PC-3 (cell line): ENCODE data around the gene RHOB. TPM values are rescaled to one million over a fixed set of nuclear protein-coding genes. Genes with fewer than 3 reads are reported as not detected.

Experiments
- ATAC-seq: fragments of 200-7000 bp; cut with Tn5 transposase; 2 replicates; pipeline ENCODE4 v1.9.1; 2020; ENCODE audit warnings: mild to moderate bottlenecking, moderate library complexity
- BruUV-seq: library from RNA; stranded (reverse); fragments of 400-500 nt; replicated peaks from 2 replicates; lab custom pipeline; 2021; lab: Mats Ljungman, UMichigan
- CTCF ChIA-PET: fragments of 300-600 bp; sonication (Branson Sonifier 250); formaldehyde crosslinking; loops from one replicate; lab custom pipeline; 2022; ENCODE audit warnings: antibody characterized with exemption; lab: Charles Lee
- POLR2A ChIA-PET: fragments of 300-600 bp; sonication (Branson Sonifier 250); formaldehyde crosslinking; loops from one replicate; lab custom pipeline; 2022; ENCODE audit warnings: antibody characterized with exemption; ENCODE audit not compliant: unreplicated experiment; lab: Charles Lee
- DNase-seq: peaks from one replicate; pipeline ENCODE4 v3.0.0-alpha.2; 2015
- H2AFZ ChIP-seq: fragments of 300-600 bp; sonication (generic); 2 replicates; pipeline ENCODE4 v1.6.0; 2016; ENCODE audit warnings: antibody characterized with exemption, low read length
- H3F3A ChIP-seq: fragments of 300-600 bp; sonication (generic); one replicate; pipeline ENCODE4 v1.6.0; 2017; ENCODE audit warnings: antibody characterized with exemption, low read length, control low read depth, mild to moderate bottlenecking; ENCODE audit not compliant: unreplicated experiment
- H3K27ac ChIP-seq: fragments of 300-600 bp; sonication (generic); 2 replicates; pipeline ENCODE4 v1.5.1; 2016; ENCODE audit warnings: mild to moderate bottlenecking, low read length
- H3K27me3 ChIP-seq: fragments of 300-600 bp; sonication (generic); 2 replicates; pipeline ENCODE4 v1.6.1; 2016; ENCODE audit warnings: low read length, mixed read lengths
- H3K36me3 ChIP-seq: fragments of 300-600 bp; sonication (generic); 2 replicates; pipeline ENCODE4 v1.6.1; 2016; ENCODE audit warnings: low read depth, mixed run types, low read length, mixed read lengths
- H3K4me1 ChIP-seq: fragments of 300-600 bp; sonication (generic); 2 replicates; pipeline ENCODE4 v1.5.1; 2016; ENCODE audit warnings: low read length; ENCODE audit not compliant: insufficient read depth
- H3K4me2 ChIP-seq: fragments of 300-600 bp; sonication (generic); 2 replicates; pipeline ENCODE4 v1.6.0; 2016; ENCODE audit warnings: low read length
- H3K4me3 ChIP-seq: fragments of 300-600 bp; sonication (generic); 2 replicates; pipeline ENCODE4 v1.5.1; 2016; ENCODE audit warnings: mild to moderate bottlenecking, low read length, mixed read lengths
- H3K79me2 ChIP-seq: fragments of 300-600 bp; sonication (generic); 2 replicates; pipeline ENCODE4 v1.6.1; 2017; ENCODE audit warnings: low read length, mixed read lengths
- H3K9ac ChIP-seq: fragments of 300-600 bp; sonication (generic); 2 replicates; pipeline ENCODE4 v1.6.0; 2016; ENCODE audit warnings: mild to moderate bottlenecking, low read length
- H3K9me2 ChIP-seq: fragments of 300-600 bp; sonication (generic); replicated peaks from 2 replicates; pipeline ENCODE4 v1.6.1; 2016; ENCODE audit warnings: mixed run types, low read length, mixed read lengths
- H3K9me3 ChIP-seq: fragments of 300-600 bp; sonication (generic); 2 replicates; pipeline ENCODE4 v1.6.1; 2016; ENCODE audit warnings: low read length, mixed read lengths
- H4K20me1 ChIP-seq: fragments of 300-600 bp; sonication (generic); 2 replicates; pipeline ENCODE4 v1.6.1; 2016; ENCODE audit warnings: low read length, mixed read lengths
- EZH2 ChIP-seq: fragments of 300-600 bp; sonication (generic); IDR thresholded peaks from one replicate; pipeline ENCODE4 v1.6.1; 2017; ENCODE audit warnings: antibody characterized with exemption, mild to moderate bottlenecking, low read length; ENCODE audit not compliant: unreplicated experiment
- EZH2phosphoT487 ChIP-seq: fragments of 300-600 bp; sonication (generic); IDR thresholded peaks from 2 replicates; pipeline ENCODE4 v1.6.1; 2018; ENCODE audit warnings: mild to moderate bottlenecking, antibody characterized with exemption, low read length, borderline replicate concordance
- intact Hi-C: fragments of 100-400 bp; cut with micrococcal nuclease; formaldehyde crosslinking; loops from 2 replicates; pipeline ENCODE4 v1.9.0; 2023
- total RNA-seq: library from RNA; depleted of rRNA; stranded (reverse); fragments of >200 nt; gene quantifications from 2 replicates; pipeline ENCODE4 v1.2.3, GENCODE V29; 2014
- TF ChIP-seq, protein P1 (sequence below): fragments of 300-600 bp; sonication (generic); conservative IDR thresholded peaks from 2 replicates; pipeline ENCODE4 v1.5.1; 2017; ENCODE audit warnings: antibody characterized with exemption, low read depth, mild to moderate bottlenecking, low read length

RHOB gene
- total RNA-seq, 1 experiment from 2014 or later, result 88.5 TPM

DNA sequence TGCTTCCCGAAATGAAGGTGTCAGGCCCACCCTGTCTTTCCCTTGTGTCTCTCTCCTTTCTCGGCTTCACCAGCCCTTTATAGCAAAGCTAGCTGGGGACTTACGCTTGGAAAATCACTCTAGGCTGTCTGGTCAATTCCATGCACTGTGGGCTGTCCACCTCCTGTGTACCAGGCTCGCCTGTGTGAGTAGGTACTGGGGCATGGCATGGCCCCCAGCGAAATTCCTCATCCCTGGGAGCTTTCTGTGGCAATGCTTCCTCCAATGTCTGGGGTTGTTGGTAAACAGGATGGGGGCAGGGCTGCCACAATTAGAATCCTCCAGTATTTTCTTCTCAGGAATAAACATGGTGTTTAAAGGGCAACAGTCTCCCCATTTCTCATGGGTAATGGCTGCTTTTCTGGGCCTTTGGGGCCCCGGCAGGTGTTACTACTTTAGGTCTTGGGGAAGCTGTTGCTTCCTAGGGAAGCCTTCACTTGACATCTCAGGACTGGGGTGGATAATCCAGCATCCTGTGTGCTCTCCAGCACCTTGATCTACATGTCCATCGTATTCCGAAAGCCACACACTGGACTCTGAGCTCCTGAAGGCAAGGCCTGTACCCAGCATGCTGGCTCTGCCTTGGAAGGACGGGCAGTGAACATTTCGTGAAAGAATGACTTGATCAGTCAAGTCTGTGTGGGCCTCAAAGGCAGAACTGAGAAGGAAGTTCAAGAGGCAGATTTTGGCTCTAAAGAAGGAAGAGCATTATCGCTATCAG is 21.1 kb downstream of the RHOB start:
- Histone ChIP-seq H4K20me1 (no peaks in the 10 kb centered on the region), H3K9me2 (no peaks in the 10 kb centered on the region), H3K27me3 (no peaks in the 10 kb centered on the region), H3K79me2 (no peaks in the 10 kb centered on the region), H3F3A (no peaks in the 10 kb centered on the region), H3K9me3 (no peaks in the 10 kb centered on the region), H3K27ac (no peak overlapping the region), H3K4me1 (peaks cover 22% of the 10 kb centered on the region), H3K4me2 (no peak overlapping the region), H3K36me3 (no peaks in the 10 kb centered on the region), H3K9ac (no peak overlapping the region), H3K4me3 (no peak overlapping the region), H2AFZ (no peak overlapping the region)
- no peak for TF ChIP-seq EZH2
- TF ChIP-seq, protein P1, sequence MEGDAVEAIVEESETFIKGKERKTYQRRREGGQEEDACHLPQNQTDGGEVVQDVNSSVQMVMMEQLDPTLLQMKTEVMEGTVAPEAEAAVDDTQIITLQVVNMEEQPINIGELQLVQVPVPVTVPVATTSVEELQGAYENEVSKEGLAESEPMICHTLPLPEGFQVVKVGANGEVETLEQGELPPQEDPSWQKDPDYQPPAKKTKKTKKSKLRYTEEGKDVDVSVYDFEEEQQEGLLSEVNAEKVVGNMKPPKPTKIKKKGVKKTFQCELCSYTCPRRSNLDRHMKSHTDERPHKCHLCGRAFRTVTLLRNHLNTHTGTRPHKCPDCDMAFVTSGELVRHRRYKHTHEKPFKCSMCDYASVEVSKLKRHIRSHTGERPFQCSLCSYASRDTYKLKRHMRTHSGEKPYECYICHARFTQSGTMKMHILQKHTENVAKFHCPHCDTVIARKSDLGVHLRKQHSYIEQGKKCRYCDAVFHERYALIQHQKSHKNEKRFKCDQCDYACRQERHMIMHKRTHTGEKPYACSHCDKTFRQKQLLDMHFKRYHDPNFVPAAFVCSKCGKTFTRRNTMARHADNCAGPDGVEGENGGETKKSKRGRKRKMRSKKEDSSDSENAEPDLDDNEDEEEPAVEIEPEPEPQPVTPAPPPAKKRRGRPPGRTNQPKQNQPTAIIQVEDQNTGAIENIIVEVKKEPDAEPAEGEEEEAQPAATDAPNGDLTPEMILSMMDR, result no peak
- TF ChIP-seq EZH2phosphoT487, result no peak
- intact Hi-C loops, result no loop called here
- no TSS peak for BruUV-seq
- CTCF ChIA-PET, result no interaction called here
- ATAC-seq (no peak), DNase-seq (no peak)
- POLR2A ChIA-PET, result no interaction called here

DNA sequence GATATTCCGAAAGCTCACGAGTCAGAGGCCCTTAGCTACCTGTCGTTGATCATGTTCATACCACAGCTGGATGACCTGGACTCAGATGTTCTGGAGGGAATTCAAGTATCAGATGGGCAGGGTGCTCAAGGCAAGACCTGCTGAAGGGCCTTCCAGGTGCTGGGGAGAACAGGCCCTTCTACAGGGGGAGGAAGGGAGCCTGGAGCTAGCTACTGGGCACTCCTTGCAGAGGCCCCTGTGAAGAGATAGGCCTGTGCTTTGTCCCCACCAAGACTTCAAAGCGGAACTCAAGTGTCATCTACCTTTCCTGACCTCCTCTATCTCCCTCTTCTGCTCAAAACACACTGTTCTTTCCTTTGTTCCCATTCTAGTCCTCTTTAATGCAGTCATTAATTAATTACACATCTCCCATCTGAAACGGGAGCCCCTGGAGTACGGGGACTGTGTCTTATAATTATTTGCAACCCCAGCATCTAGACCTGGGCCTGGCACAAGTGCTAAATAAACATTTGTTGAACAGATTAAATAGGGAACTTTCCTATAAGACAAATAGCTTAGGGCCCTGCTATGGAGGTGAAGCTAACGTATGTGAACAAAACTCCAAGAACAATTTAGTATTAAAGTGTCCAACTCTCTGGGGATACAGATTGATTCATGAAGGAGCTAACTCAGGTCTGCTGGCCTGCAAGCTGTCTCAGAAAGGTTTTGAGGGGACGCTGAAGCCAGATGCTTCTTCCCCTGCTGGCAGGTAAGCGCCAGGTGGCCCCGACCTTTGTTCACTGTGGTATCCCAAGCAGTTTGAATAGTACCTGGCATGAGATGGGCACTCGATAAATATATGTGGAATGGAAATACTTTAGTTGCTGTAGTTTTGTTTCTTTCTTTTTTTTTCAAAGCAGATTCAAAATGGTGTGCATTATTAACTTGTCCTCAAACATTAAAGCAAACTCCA is 22.0 kb downstream of the RHOB start:
- H3K9me2 ChIP-seq, result no peaks in the 10 kb centered on the region
- no peak overlapping the region for H2AFZ ChIP-seq
- ATAC-seq (no peak), DNase-seq (no peak)
- ChIA-PET CTCF (no interaction called here), POLR2A (no interaction called here)
- H3K4me3 ChIP-seq, result no peak overlapping the region
- no peak overlapping the region for H3K27ac ChIP-seq
- H3K36me3 ChIP-seq, result no peaks in the 10 kb centered on the region
- H3K79me2 ChIP-seq, result no peaks in the 10 kb centered on the region
- TF ChIP-seq EZH2, result no peak
- no peak for TF ChIP-seq EZH2phosphoT487
- TF ChIP-seq, protein P1, result no peak
- peaks cover 22% of the 10 kb centered on the region for H3K4me1 ChIP-seq
- no peaks in the 10 kb centered on the region for H3F3A ChIP-seq
- no peaks in the 10 kb centered on the region for H3K27me3 ChIP-seq
- intact Hi-C loops, result no loop called here
- no TSS peak for BruUV-seq
- no peak overlapping the region for H3K9ac ChIP-seq
- H3K4me2 ChIP-seq, result no peak overlapping the region
- H3K9me3 ChIP-seq, result no peaks in the 10 kb centered on the region
- H4K20me1 ChIP-seq, result no peaks in the 10 kb centered on the region
